ENCODE measurements around the gene DUS3L.

DUS3L gene

GRCh38 chr19:5790559-5791520, at the start of gene DUS3L:
DUS3L (minus strand) TSS chr19:5791163; CDS start chr19:5791141, 22 bp downstream.
- DNase-seq, result peak; percentile 95

GRCh38 chr19:5839065-5840017, 48.4 kb upstream of the DUS3L start, which contains the start of gene FUT6:
FUT6 (minus strand) TSS chr19:5839702; CDS start chr19:5832567, 7,135 bp downstream.
- DNase-seq, result no peak

GRCh38 chr19:5838353-5839064, 47.5 kb upstream of the DUS3L start:
- DNase-seq, result no peak

GRCh38 chr19:5837761-5838352, 46.9 kb upstream of the DUS3L start:
- no peak for DNase-seq

GRCh38 chr19:5832527-5833216, 41.7 kb upstream of the DUS3L start:
- no peak for DNase-seq

- DNase-seq, result no peak
These were observed 41.1 kb upstream of the DUS3L start for GRCh38 chr19:5832061-5832460.

GRCh38 chr19:5831159-5831558, 40.2 kb upstream of the DUS3L start:
- DNase-seq, result no peak

GRCh38 chr19:5829567-5830310, 38.8 kb upstream of the DUS3L start:
- no peak for DNase-seq

GRCh38 chr19:5828661-5829566, 38.0 kb upstream of the DUS3L start:
- DNase-seq, result peak; percentile 73

GRCh38 chr19:5827891-5828660, 37.1 kb upstream of the DUS3L start:
- DNase-seq, result peak; percentile 88

GRCh38 chr19:5827342-5827890, 36.5 kb upstream of the DUS3L start:
- DNase-seq, result peak; percentile 33

- peak; percentile 95 for DNase-seq
These were observed 35.8 kb upstream of the DUS3L start for GRCh38 chr19:5826531-5827341.

- DNase-seq, result no peak
These were observed 34.2 kb upstream of the DUS3L start for GRCh38 chr19:5825178-5825577.

- no peak for DNase-seq
These were observed 33.8 kb upstream of the DUS3L start for GRCh38 chr19:5824751-5825150.

GRCh38 chr19:5823579-5824281, 32.8 kb upstream of the DUS3L start:
- DNase-seq, result no peak

- DNase-seq, result no peak
These were observed 31.4 kb upstream of the DUS3L start for GRCh38 chr19:5822181-5822844.

Measured in NCI-H146 (cell line).